Activated CD4-positive, alpha-beta T cell treated with anti-CD3 and anti-CD28 coated beads, Interleukin-2, amount 50 U/mL, for 4 hours (primary cell): ENCODE data around the gene SWAP70.

Experiments used
- DNase-seq, 2 experiments: peaks; one replicate each; pipeline ENCODE4 v3.0.0-alpha.2; 2020

Gene SWAP70

GRCh38 chr11:9755561-9756185 lies 91.8 kb downstream of the SWAP70 start:
- no peak for DNase-seq

- DNase-seq = no peak
Measured at GRCh38 chr11:9756461-9756860, 92.6 kb downstream of the SWAP70 start.

- DNase-seq = no peak
Measured at GRCh38 chr11:9756878-9757277, 93.0 kb downstream of the SWAP70 start.

GRCh38 chr11:9757809-9758636 lies 94.1 kb downstream of the SWAP70 start:
- peak; percentile 89 to 92 for DNase-seq

GRCh38 chr11:9758637-9759518 lies 95.0 kb downstream of the SWAP70 start:
- peak; percentile 22 to 28 for DNase-seq

- DNase-seq = peak; percentile 91 to 95
Measured at GRCh38 chr11:9759519-9760192, 95.8 kb downstream of the SWAP70 start.

- no peak for DNase-seq
Measured at GRCh38 chr11:9760193-9760575, 96.3 kb downstream of the SWAP70 start.

GRCh38 chr11:9761441-9761945 lies 97.6 kb downstream of the SWAP70 start:
- DNase-seq = no peak

GRCh38 chr11:9762531-9762930 lies 98.7 kb downstream of the SWAP70 start:
- no peak for DNase-seq

- DNase-seq = no peak
Measured at GRCh38 chr11:9763301-9763700, 99.4 kb downstream of the SWAP70 start.

GRCh38 chr11:9765320-9766101 lies 101.6 kb downstream of the SWAP70 start:
- DNase-seq = no peak

- DNase-seq = no peak
Measured at GRCh38 chr11:9769621-9770020, 105.7 kb downstream of the SWAP70 start.

GRCh38 chr11:9771071-9771511 lies 107.2 kb downstream of the SWAP70 start:
- no peak for DNase-seq

GRCh38 chr11:9772218-9772617 lies 108.3 kb downstream of the SWAP70 start:
- no peak for DNase-seq

- no peak for DNase-seq
Measured at GRCh38 chr11:9773524-9773923, 109.6 kb downstream of the SWAP70 start.

GRCh38 chr11:9774109-9774508 lies 110.2 kb downstream of the SWAP70 start:
- DNase-seq = no peak

GRCh38 chr11:9774591-9775397 lies 110.9 kb downstream of the SWAP70 start:
- DNase-seq = no peak

- DNase-seq = no peak
Measured at GRCh38 chr11:9775398-9775779, 111.5 kb downstream of the SWAP70 start.

- DNase-seq = no peak
Measured at GRCh38 chr11:9776203-9776602, 112.3 kb downstream of the SWAP70 start.

GRCh38 chr11:9777066-9777465 lies 113.2 kb downstream of the SWAP70 start:
- no peak for DNase-seq

- no peak for DNase-seq
Measured at GRCh38 chr11:9777525-9777924, 113.6 kb downstream of the SWAP70 start.
